Trophoblast cell (in vitro differentiated cells and primary cell): ENCODE results near the gene SREBF2.

Experiments
- DNase-seq, 2 donors: peaks; one replicate each; pipeline ENCODE4 v3.0.0-alpha.2; 2016
- H2AFZ ChIP-seq: 2 replicates; pipeline ENCODE4 v1.6.1; 2013; ENCODE audit warnings: low read length, moderate library complexity, mild to moderate bottlenecking; ENCODE audit not compliant: insufficient read depth, poor library complexity
- H2AK5ac ChIP-seq: 2 replicates; pipeline ENCODE4 v1.6.1; 2013; ENCODE audit warnings: mild to moderate bottlenecking, low read length
- H2BK120ac ChIP-seq: 2 replicates; pipeline ENCODE4 v1.6.1; 2013; ENCODE audit warnings: low read length, mild to moderate bottlenecking, moderate library complexity; ENCODE audit not compliant: insufficient read depth, poor library complexity
- H2BK12ac ChIP-seq: 2 replicates; pipeline ENCODE4 v1.6.1; 2013; ENCODE audit warnings: mild to moderate bottlenecking, low read length, moderate library complexity
- H2BK5ac ChIP-seq: 2 replicates; pipeline ENCODE4 v1.6.1; 2013; ENCODE audit warnings: low read length, low read depth, moderate library complexity, mild to moderate bottlenecking; ENCODE audit not compliant: poor library complexity
- H3K14ac ChIP-seq: 2 replicates; pipeline ENCODE4 v1.6.1; 2013; ENCODE audit warnings: mild to moderate bottlenecking, low read length
- H3K18ac ChIP-seq: 2 replicates; pipeline ENCODE4 v1.6.1; 2013; ENCODE audit warnings: mild to moderate bottlenecking, low read length
- H3K23ac ChIP-seq: 2 replicates; pipeline ENCODE4 v1.6.1; 2013; ENCODE audit warnings: low read length
- H3K27ac ChIP-seq: 2 replicates; pipeline ENCODE4 v1.5.1; 2013; ENCODE audit warnings: low read depth, mild to moderate bottlenecking, inconsistent platforms, low read length, moderate library complexity
- H3K27me3 ChIP-seq: 2 replicates; pipeline ENCODE4 v1.6.1; 2013; ENCODE audit warnings: inconsistent platforms, mild to moderate bottlenecking, low read length, moderate library complexity; ENCODE audit not compliant: insufficient read depth
- H3K36me3 ChIP-seq, 2 experiments: 1 replicate in 1 of 2; 2 replicates in 1 of 2; pipeline ENCODE4 v1.6.1; 2013; ENCODE audit warnings: low read length in 2 of 2, mild to moderate bottlenecking in 2 of 2, moderate library complexity in 1 of 2; ENCODE audit not compliant: insufficient read depth in 2 of 2, control insufficient read depth in 1 of 2
- H3K4ac ChIP-seq: 2 replicates; pipeline ENCODE4 v1.6.1; 2013; ENCODE audit warnings: low read depth, mild to moderate bottlenecking, low read length, moderate library complexity
- H3K4me1 ChIP-seq, 2 experiments: 1 replicate in 1 of 2; 2 replicates in 1 of 2; pipeline ENCODE4 v1.6.1; 2013; ENCODE audit warnings: low read length in 2 of 2, mild to moderate bottlenecking in 2 of 2, moderate library complexity in 1 of 2; ENCODE audit not compliant: insufficient read depth in 2 of 2, control insufficient read depth in 1 of 2
- H3K4me2 ChIP-seq: 2 replicates; pipeline ENCODE4 v1.6.1; 2013; ENCODE audit warnings: inconsistent platforms, mild to moderate bottlenecking, low read length, moderate library complexity
- H3K4me3 ChIP-seq: 2 replicates; pipeline ENCODE4 v1.5.1; 2013; ENCODE audit warnings: mild to moderate bottlenecking, low read depth, low read length, inconsistent platforms
- H3K79me1 ChIP-seq: one replicate; pipeline ENCODE4 v1.6.1; 2013; ENCODE audit warnings: low read length
- H3K79me2 ChIP-seq: 2 replicates; pipeline ENCODE4 v1.6.1; 2013; ENCODE audit warnings: low read length, mild to moderate bottlenecking; ENCODE audit not compliant: control insufficient read depth, insufficient read depth, poor library complexity
- H3K9ac ChIP-seq: 2 replicates; pipeline ENCODE4 v1.6.1; 2013; ENCODE audit warnings: mild to moderate bottlenecking, low read length
- H3K9me3 ChIP-seq: 2 replicates; pipeline ENCODE4 v1.6.1; 2013; ENCODE audit warnings: low read depth, mild to moderate bottlenecking, control low read depth, inconsistent platforms, low read length; ENCODE audit not compliant: insufficient read depth
- H4K12ac ChIP-seq: 2 replicates; pipeline ENCODE4 v1.6.1; 2013; ENCODE audit warnings: low read depth, mild to moderate bottlenecking, low read length, moderate library complexity
- H4K8ac ChIP-seq: 2 replicates; pipeline ENCODE4 v1.6.1; 2013; ENCODE audit warnings: low read depth, mild to moderate bottlenecking, low read length, moderate library complexity
- H4K91ac ChIP-seq: one replicate; pipeline ENCODE4 v1.6.1; 2013; ENCODE audit warnings: low read depth, mild to moderate bottlenecking, low read length, moderate library complexity
- WGBS: extraction: QIAGEN DNeasy Blood & Tissue Kit; methylation state at CpG from one replicate; pipeline ENCODE4 v1.1.7; 2013; ENCODE audit warnings: missing lambda C conversion rate; ENCODE audit not compliant: insufficient read length, insufficient coverage; ENCODE audit errors: extremely low coverage; 5-methylcytosine and 5-hydroxymethylcytosine counted together

The SREBF2 gene

GRCh38 chr22:41813726-41814410, 19.0 kb upstream of the SREBF2 start:
- Histone ChIP-seq H2BK12ac (no peak overlapping the region), H3K4ac (no peak overlapping the region), H2AK5ac (no peak overlapping the region), H3K4me1 (peaks cover 0 to 9% of the 10 kb centered on the region in 2 experiments), H3K18ac (no peak overlapping the region), H2BK120ac (no peak overlapping the region), H2AFZ (no peak overlapping the region), H2BK5ac (no peak overlapping the region), H3K4me2 (no peak overlapping the region), H4K12ac (no peak overlapping the region), H3K79me2 (no peaks in the 10 kb centered on the region), H3K9me3 (peaks cover 5% of the 10 kb centered on the region), H3K27ac (no peak overlapping the region), H3K36me3 (peaks cover 0 to 14% of the 10 kb centered on the region in 2 experiments), H3K4me3 (peak overlapping the region; percentile 3), H3K27me3 (no peaks in the 10 kb centered on the region), H3K79me1 (no peaks in the 10 kb centered on the region), H4K91ac (no peak overlapping the region), H3K23ac (no peak overlapping the region), H3K9ac (no peak overlapping the region), H4K8ac (no peak overlapping the region), H3K14ac (no peak overlapping the region)
- no CpG with 5 or more reads among the region's 9 CpGs for WGBS
- DNase-seq = no peak

DNA sequence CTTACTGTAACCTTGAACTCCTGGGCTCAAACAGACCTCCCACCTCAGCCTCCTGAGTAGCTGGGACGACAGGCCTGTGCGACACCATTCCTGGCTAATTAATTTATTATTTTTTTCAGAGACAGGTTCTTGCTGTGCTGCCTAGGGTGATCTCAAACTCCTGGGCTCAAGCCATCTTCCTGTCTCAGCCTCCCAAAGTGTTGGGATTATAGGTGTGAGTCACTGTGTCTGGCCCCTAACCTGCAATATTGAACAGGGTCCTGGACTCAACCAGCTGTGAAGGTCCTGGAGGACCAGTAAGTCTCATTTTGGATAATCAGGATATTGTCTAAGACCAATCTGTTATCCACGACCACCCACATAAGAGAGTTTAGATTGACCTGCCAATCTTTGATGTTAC, 17.2 kb upstream of the SREBF2 start:
- no peak overlapping the region for H2BK120ac ChIP-seq
- H2BK12ac ChIP-seq = no peak overlapping the region
- no peaks in the 10 kb centered on the region for H3K79me2 ChIP-seq
- no peak overlapping the region for H3K23ac ChIP-seq
- peaks cover 0 to 9% of the 10 kb centered on the region in 2 experiments for H3K4me1 ChIP-seq
- H3K4me2 ChIP-seq = no peak overlapping the region
- H3K4me3 ChIP-seq = no peak overlapping the region
- no peak overlapping the region for H3K14ac ChIP-seq
- peaks cover 5% of the 10 kb centered on the region for H3K9me3 ChIP-seq
- H2BK5ac ChIP-seq = no peak overlapping the region
- no peak overlapping the region for H2AK5ac ChIP-seq
- H4K12ac ChIP-seq = no peak overlapping the region
- WGBS = no CpG with 5 or more reads among the region's 3 CpGs
- H3K27ac ChIP-seq = no peak overlapping the region
- H4K8ac ChIP-seq = no peak overlapping the region
- no peaks in the 10 kb centered on the region for H3K27me3 ChIP-seq
- H3K18ac ChIP-seq = no peak overlapping the region
- no peaks in the 10 kb centered on the region for H3K79me1 ChIP-seq
- no peak overlapping the region for H3K4ac ChIP-seq
- peaks cover 0 to 14% of the 10 kb centered on the region in 2 experiments for H3K36me3 ChIP-seq
- no peak overlapping the region for H4K91ac ChIP-seq
- H3K9ac ChIP-seq = no peak overlapping the region
- H2AFZ ChIP-seq = no peak overlapping the region
- peak; percentile 61 to 71 for DNase-seq

DNA sequence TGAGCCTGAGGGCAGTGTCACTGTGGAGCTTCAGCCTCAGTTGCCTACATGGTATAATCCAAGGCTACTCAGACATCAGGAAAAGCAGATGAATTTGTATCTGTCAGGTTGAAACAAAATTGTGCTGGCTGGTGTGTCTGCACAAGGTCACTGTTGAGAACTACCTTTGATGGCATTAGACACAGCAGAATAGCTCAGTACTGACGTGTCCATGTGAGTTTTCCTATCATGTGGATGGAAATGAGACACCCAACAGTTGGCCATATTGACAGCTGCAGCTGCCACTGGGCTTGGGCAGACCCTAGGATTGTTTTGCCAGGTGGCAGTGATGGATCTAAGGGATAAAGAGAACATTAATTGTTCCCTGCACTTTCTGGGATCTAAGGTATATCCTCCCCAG, 16.7 kb upstream of the SREBF2 start:
- H2AFZ ChIP-seq = no peak overlapping the region

GRCh38 chr22:41816871-41817270, 16.0 kb upstream of the SREBF2 start:
- Histone ChIP-seq H4K8ac (no peak overlapping the region), H2AK5ac (no peak overlapping the region), H3K9me3 (peaks cover 5% of the 10 kb centered on the region), H3K79me1 (no peaks in the 10 kb centered on the region), H2BK120ac (no peak overlapping the region), H2BK5ac (no peak overlapping the region), H2AFZ (no peak overlapping the region), H3K14ac (no peak overlapping the region), H3K4me2 (no peak overlapping the region), H3K79me2 (no peaks in the 10 kb centered on the region), H3K4me3 (no peak overlapping the region), H3K27ac (no peak overlapping the region), H3K23ac (no peak overlapping the region), H3K4ac (no peak overlapping the region), H2BK12ac (no peak overlapping the region), H3K9ac (no peak overlapping the region), H3K4me1 (peaks cover 0 to 9% of the 10 kb centered on the region in 2 experiments), H3K27me3 (no peaks in the 10 kb centered on the region), H3K18ac (no peak overlapping the region), H4K12ac (no peak overlapping the region), H4K91ac (no peak overlapping the region), H3K36me3 (peaks cover 0 to 14% of the 10 kb centered on the region in 2 experiments)
- WGBS = no CpG with 5 or more reads among the region's 2 CpGs
- DNase-seq = peak; percentile 72 to 95

More for the DNA sequence above, 16.7 kb upstream of the SREBF2 start:
- Histone ChIP-seq H3K14ac (no peak overlapping the region), H2AK5ac (no peak overlapping the region), H3K4me2 (no peak overlapping the region), H3K27ac (no peak overlapping the region), H3K9me3 (peaks cover 5% of the 10 kb centered on the region), H3K4me3 (no peak overlapping the region), H2BK120ac (no peak overlapping the region), H3K79me2 (no peaks in the 10 kb centered on the region), H2BK12ac (no peak overlapping the region), H3K9ac (no peak overlapping the region), H3K18ac (no peak overlapping the region), H3K4ac (no peak overlapping the region), H4K91ac (no peak overlapping the region), H3K27me3 (no peaks in the 10 kb centered on the region), H3K79me1 (no peaks in the 10 kb centered on the region), H3K4me1 (peaks cover 0 to 9% of the 10 kb centered on the region in 2 experiments), H4K8ac (no peak overlapping the region), H2BK5ac (no peak overlapping the region), H3K36me3 (peaks cover 0 to 14% of the 10 kb centered on the region in 2 experiments), H3K23ac (no peak overlapping the region), H4K12ac (no peak overlapping the region)
- WGBS = no CpG with 5 or more reads among the region's 1 CpG
- peak; percentile 89 to 97 for DNase-seq
